Stimulated activated CD8-positive, alpha-beta memory T cell treated with anti-CD3 and anti-CD28 coated beads, Interleukin-12 subunit alpha, Interleukin-12 subunit beta, amount 100 ng/mL, for 24 hours (primary cell): Measurements from ENCODE around the gene EFCC1.
"Not testable (repeated sequence)": the region's sequence is repeated elsewhere in the genome, so short reads cannot be mapped to it uniquely, and the experiment has no call there.

Source experiments
- DNase-seq: peaks from one replicate; pipeline ENCODE4 v3.0.0-alpha.2; 2020; ENCODE audit errors: extremely low read depth

Gene EFCC1

DNA sequence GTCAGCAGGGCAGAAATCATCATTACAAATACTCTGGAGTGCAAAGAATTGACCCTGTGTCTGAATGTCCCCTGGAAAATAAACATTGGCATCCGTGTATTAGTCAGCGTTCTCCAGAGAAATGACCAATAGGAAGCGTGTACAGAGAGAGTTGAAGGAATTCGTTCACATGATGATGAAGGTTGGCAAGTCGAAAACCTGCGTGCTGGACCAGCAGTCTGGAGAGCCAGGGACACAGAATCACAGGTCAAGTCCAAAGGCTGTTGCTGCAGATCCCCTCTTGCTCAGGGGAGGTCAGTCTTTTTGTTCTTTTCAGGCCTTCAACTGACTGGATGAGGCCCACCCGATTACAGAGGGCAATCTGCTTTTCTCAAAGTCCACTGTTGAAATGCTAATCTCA, 76.1 kb downstream of the EFCC1 start:
- no peak for DNase-seq

DNA sequence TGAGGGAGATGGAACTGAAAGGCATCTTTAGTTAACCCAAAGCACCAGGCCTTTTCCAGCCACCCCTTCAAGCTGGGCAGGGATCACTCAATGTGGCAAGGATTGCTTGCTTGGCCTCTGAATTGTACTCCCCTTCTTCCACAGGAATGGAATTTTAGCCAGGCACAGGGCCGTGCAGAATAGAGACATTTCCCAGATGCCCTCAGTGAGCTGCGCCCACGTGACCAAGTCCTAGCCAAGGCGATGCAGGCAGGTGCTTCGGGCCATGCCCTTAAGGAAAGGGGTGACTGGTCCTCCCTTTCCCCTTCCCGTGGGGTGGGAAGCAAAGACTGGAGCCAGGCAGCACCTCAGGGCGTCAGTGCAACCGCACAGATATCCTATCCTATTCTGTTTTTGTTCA, 77.4 kb downstream of the EFCC1 start:
- DNase-seq: no peak

DNA sequence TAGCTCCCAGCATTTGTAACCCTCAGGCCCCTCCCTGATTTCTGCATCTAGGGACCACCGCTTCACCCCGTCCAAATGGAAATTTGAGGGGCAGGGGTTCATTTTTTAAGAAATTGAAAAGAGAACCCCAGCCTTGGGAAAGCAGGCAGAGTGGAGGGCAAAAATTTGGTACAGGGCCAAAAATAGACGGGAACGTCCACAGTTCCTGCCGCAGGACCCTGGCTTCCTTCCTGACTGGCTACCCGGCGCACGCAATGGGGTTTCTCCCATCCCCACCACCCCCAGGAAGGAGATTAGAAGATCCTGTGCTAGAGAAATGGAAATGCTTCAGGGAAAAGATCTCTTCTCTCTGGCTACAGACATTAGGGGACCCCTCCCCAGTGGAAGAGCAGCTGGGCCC, 80.4 kb downstream of the EFCC1 start:
- DNase-seq: no peak

DNA sequence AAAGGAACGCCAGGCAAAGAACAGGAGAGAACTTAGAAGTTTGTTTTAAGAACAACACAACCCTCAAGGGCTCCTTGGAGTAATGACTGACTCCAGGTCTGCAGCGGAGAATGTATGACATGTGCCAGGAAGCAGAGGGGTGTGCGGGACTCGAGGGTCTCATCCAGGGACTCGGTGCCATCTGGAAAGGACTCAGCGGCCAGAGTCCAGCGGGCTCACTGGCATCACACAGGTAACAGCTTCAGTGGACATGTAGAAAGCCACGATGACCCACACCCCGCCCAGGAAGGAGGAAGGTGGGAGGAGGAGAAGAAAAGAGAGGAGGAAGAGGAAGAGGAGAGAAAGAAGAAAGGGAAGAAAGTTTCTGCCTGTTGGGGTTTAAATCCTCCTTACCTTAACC, 80.9 kb downstream of the EFCC1 start:
- no peak for DNase-seq

DNA sequence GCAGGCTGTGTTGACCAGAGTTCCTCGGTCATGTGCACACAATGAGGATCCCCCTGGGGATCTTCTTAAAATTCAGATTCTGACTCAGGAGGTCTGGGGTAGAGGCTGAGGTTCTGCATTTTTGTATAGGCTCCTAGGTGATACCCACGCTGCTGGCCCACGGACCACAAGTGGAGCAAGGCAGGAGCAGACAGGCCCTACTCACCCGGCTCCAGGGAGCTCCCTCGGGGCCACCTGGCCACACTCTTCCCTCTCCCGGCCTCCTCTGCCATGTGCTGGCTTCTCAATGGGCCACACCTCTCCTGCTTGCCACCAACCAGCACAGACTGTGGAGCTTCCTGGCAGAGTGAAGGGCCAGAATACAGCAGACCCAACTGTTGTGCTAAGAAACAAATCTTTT, 83.4 kb downstream of the EFCC1 start:
- DNase-seq: no peak

DNA sequence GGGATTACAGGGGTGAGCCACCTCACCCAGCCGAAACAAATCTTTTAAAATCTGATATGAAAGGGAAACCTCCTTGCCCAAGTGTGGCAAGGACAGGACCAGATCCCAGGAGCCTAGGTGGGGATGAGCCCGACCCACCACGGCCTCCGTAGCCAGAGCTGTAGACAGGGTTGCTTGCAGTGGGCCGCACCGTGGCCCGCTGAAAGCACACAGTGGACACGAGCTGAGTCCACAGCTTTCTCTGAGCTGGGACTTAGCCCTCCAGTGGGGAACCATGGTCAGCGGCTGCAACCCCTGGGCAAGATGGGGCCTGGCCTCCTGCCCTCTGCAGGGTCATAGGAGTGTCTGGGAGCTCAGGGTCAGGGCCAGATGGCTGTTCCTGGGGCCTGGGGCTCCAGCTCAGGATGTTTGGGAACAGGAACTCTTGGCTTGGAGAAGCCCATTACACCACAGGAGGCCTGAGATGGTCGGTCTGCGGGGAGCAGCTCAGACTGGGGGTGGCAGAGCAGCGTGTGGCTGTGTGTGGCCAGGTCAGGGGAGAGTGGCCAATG, 84.1 kb downstream of the EFCC1 start:
- DNase-seq: no peak

DNA sequence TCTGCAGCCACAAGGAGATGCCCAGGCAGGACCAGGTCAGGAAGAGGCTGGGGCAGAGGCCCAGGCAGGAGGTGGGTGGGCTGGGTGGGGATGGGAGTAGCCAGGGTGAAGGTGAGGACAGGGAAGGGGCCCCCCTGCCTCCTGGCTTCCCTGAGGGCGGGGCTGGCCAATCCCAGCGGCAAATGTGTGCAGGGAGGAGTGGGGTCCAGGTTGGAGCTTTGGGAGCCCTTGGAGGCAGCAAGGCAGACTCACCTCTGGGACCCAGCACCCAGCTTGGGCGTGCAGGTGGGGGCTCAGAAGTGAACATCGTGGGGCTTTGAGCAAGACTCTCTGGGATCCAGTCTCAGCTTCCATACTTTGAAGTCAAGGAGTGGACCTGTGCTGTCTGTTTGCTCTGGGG, 84.7 kb downstream of the EFCC1 start:
- DNase-seq: no peak

DNA sequence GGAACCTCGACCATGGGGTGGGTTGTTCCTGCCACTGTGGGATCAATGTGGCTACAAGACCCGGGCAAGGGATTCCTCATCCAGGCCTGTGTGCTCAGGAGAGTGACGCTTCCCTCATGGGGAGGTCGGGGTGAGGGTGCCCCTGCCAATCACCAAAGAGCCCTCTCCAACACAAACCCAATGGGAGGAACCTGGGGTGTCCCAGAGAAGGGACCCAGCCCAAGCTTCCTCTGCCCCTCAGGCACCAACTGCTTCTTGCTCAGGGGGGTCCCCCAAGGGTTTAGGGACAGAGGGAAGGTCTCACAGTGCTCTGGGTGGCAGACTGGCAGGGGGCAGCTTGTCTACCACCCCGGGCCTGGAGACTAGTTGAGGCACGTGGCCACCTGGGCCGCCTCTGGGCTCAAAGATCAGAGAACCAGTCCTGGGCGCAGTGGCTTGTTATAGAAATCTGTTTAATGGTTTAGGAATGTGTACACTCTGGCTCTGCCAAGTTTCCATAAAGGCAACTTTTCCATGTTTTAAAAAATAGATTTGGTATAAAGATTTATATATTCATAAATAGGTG, 86.1 kb downstream of the EFCC1 start:
- no peak for DNase-seq

DNA sequence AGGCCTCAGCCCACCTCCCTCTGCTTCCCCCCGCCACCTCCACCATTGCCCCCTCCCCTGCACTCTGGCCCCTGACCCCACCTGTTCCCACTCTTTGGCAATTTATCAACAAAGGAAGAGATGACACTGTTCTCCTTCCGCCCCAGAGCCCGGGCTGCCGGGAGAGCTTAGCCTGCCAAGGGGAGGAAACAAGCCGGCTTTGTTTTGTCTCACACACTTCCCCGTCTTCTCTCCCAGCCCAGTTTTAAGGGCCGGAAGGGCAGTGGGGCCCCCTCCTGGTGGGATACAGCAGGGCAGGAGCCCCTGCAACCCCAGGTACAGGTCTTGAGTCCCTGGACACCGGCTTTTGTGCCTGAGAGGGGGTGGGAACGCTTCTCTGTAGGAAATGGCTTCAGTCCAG, 86.8 kb downstream of the EFCC1 start:
- not testable (repeated sequence) for DNase-seq

DNA sequence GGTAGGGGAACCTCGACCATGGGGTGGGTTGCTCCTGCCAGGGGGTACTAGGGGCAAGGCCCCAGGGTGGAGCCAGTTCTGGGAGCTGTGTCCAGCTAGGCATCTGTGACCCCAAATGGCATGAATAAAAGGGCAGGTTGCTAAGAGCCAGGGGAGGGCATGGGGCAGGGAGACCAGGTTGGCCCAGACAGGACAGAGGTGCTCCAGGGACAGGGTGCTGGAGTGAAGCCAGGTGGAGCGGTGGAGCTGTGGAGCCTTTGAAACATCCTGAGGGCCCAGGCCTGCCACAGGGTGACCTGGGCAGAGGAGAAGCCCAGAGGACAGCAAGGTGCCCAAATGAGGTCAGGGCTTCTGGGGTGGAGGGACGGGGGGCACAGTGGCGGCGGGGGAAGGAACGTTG, 87.2 kb downstream of the EFCC1 start:
- DNase-seq: not testable (repeated sequence)
